Gastroesophageal sphincter (tissue), 4 donors: ENCODE data around the gene NDUFS1. TPM values are rescaled to one million over a fixed set of nuclear protein-coding genes. Genes with fewer than 3 reads are reported as not detected.

Experiments
- ATAC-seq: fragments of 150-250 bp; one replicate; pipeline ENCODE4 v1.9.1; 2016; ENCODE audit warnings: mild to moderate bottlenecking, moderate library complexity
- H3K27ac ChIP-seq, 4 donors: fragments of 200-600 bp; sonication (generic) in 3 of 4; 1 replicate in 3 of 4; 2 replicates in 1 of 4; pipeline ENCODE4 v1.5.1; 2016 to 2019
- H3K27me3 ChIP-seq: fragments of 200-600 bp; sonication (generic); one replicate; pipeline ENCODE4 v1.5.1; 2019
- H3K36me3 ChIP-seq, 2 donors: fragments of 200-600 bp; sonication (generic); one replicate each; pipeline ENCODE4 v1.5.1; 2019; ENCODE audit warnings: control low read depth in 1 of 2
- H3K4me1 ChIP-seq, 3 donors: fragments of 200-600 bp; sonication (generic); 1 replicate in 2 of 3; 2 replicates in 1 of 3; pipeline ENCODE4 v1.5.1; 2016 to 2019; ENCODE audit warnings: control low read depth in 2 of 3
- H3K4me3 ChIP-seq, 2 donors: fragments of 200-600 bp; sonication (generic); one replicate each; pipeline ENCODE4 v1.5.1; 2019; ENCODE audit warnings: mild to moderate bottlenecking in 1 of 2, moderate library complexity in 1 of 2
- H3K9me3 ChIP-seq, 3 donors: fragments of 200-600 bp; sonication (generic); one replicate each; pipeline ENCODE4 v1.5.1; 2017 to 2019; ENCODE audit warnings: control low read depth in 2 of 3
- CTCF ChIP-seq, 4 experiments: fragments of 200-600 bp in 2 of 4; fragments of 450-650 bp in 2 of 4; sonication (generic) in 1 of 4; IDR thresholded peaks; one replicate each; pipeline ENCODE4 v1.5.1; 2017 to 2019; ENCODE audit warnings: antibody characterized with exemption in 4 of 4, mild to moderate bottlenecking in 2 of 4, moderate library complexity in 2 of 4
- EP300 ChIP-seq: sonication (generic); formaldehyde crosslinking; IDR thresholded peaks from one replicate; pipeline ENCODE4 v1.6.1; 2017; ENCODE audit warnings: antibody characterized with exemption, mild to moderate bottlenecking
- POLR2A ChIP-seq, 2 donors: fragments of 450-650 bp; IDR thresholded peaks; one replicate each; pipeline ENCODE4 v1.6.1; 2017; ENCODE audit warnings: antibody characterized with exemption in 2 of 2, mild to moderate bottlenecking in 2 of 2, moderate library complexity in 1 of 2
- POLR2AphosphoS5 ChIP-seq: sonication (generic); formaldehyde crosslinking; IDR thresholded peaks from one replicate; pipeline ENCODE4 v1.6.1; 2017; ENCODE audit warnings: antibody characterized with exemption
- WGBS, 2 donors: methylation state at CpG; one replicate each; pipeline ENCODE4 v1.1.5; 2018; ENCODE audit warnings: low coverage in 1 of 2; 5-methylcytosine and 5-hydroxymethylcytosine counted together
- total RNA-seq, 4 donors: library from RNA; depleted of rRNA; stranded (reverse); fragments of >200 nt; gene quantifications; one replicate each; pipeline ENCODE4 v1.1.0, GENCODE V29; 2016

Gene NDUFS1
- total RNA-seq, 4 donors from 2014 or later, result 101 to 165 (median 123) TPM

GRCh38 chr2:206150168-206150567 is 9.1 kb downstream of the NDUFS1 start:
- TF ChIP-seq EP300, result no peak
- no peak for TF ChIP-seq POLR2AphosphoS5
- no peak for TF ChIP-seq POLR2A (IDR thresholded peaks at IDR 0.05)
- TF ChIP-seq CTCF (IDR thresholded peaks at IDR 0.05), result no peak
- ATAC-seq, result no peak
- no peaks in the 10 kb centered on the region for H3K9me3 ChIP-seq
- 100% methylated on average over 1 of the region's 1 CpG; no CpG with 5 or more reads in 1 of the 2 donors for WGBS, 2 donors
- H3K27ac ChIP-seq, result no peak overlapping the region
- H3K36me3 ChIP-seq, result peaks cover 8 to 77% of the 10 kb centered on the region in 2 donors
- no peaks in the 10 kb centered on the region for H3K27me3 ChIP-seq
- peaks cover 0 to 19% (median 5%) of the 10 kb centered on the region in 3 donors for H3K4me1 ChIP-seq
- no peak overlapping the region for H3K4me3 ChIP-seq

GRCh38 chr2:206149330-206149729 is 9.9 kb downstream of the NDUFS1 start:
- H3K4me3 ChIP-seq, result no peak overlapping the region
- no peaks in the 10 kb centered on the region for H3K27me3 ChIP-seq
- no peaks in the 10 kb centered on the region for H3K9me3 ChIP-seq
- peaks cover 0 to 11% (median 3%) of the 10 kb centered on the region in 3 donors for H3K4me1 ChIP-seq
- H3K36me3 ChIP-seq, result peaks cover 8 to 85% of the 10 kb centered on the region in 2 donors
- ATAC-seq, result no peak
- TF ChIP-seq CTCF (IDR thresholded peaks at IDR 0.05), result no peak
- TF ChIP-seq POLR2AphosphoS5, result no peak
- TF ChIP-seq POLR2A (IDR thresholded peaks at IDR 0.05), result no peak
- no peak for TF ChIP-seq EP300
- H3K27ac ChIP-seq, result no peak overlapping the region
- WGBS, 2 donors, result 95 to 100% methylated on average over 1 of the region's 1 CpG

- 78 to 80% methylated on average over 2 to 3 of the region's 5 CpGs for WGBS, 2 donors
- no peak overlapping the region for H3K4me3 ChIP-seq
- no peaks in the 10 kb centered on the region for H3K4me1 ChIP-seq
- H3K27ac ChIP-seq, result no peak overlapping the region
- ATAC-seq, result no peak
- TF ChIP-seq POLR2A (IDR thresholded peaks at IDR 0.05) (no peak), CTCF (IDR thresholded peaks at IDR 0.05) (no peak), POLR2AphosphoS5 (no peak), EP300 (no peak)
- H3K27me3 ChIP-seq, result no peaks in the 10 kb centered on the region
- H3K9me3 ChIP-seq, result no peaks in the 10 kb centered on the region
- H3K36me3 ChIP-seq, result peaks cover 19 to 100% of the 10 kb centered on the region in 2 donors
Observed at GRCh38 chr2:206145665-206146064, 13.6 kb downstream of the NDUFS1 start.

- Histone ChIP-seq H3K4me1 (no peaks in the 10 kb centered on the region), H3K4me3 (no peak overlapping the region), H3K9me3 (no peaks in the 10 kb centered on the region), H3K27ac (no peak overlapping the region), H3K27me3 (no peaks in the 10 kb centered on the region), H3K36me3 (peaks cover 19 to 100% of the 10 kb centered on the region in 2 donors)
- ATAC-seq, result no peak
- WGBS, 2 donors, result 91 to 94% methylated on average over 2 of the region's 2 CpGs
- no peak for TF ChIP-seq CTCF (IDR thresholded peaks at IDR 0.05)
- TF ChIP-seq EP300, result no peak
- no peak for TF ChIP-seq POLR2A (IDR thresholded peaks at IDR 0.05)
- TF ChIP-seq POLR2AphosphoS5, result no peak
Observed at GRCh38 chr2:206144383-206144782, 14.9 kb downstream of the NDUFS1 start.

- H3K27me3 ChIP-seq, result no peaks in the 10 kb centered on the region
- no peak overlapping the region for H3K4me3 ChIP-seq
- H3K4me1 ChIP-seq, result no peaks in the 10 kb centered on the region
- TF ChIP-seq EP300 (no peak), CTCF (IDR thresholded peaks at IDR 0.05) (no peak), POLR2AphosphoS5 (no peak), POLR2A (IDR thresholded peaks at IDR 0.05) (no peak)
- H3K27ac ChIP-seq, result no peak overlapping the region
- ATAC-seq, result no peak
- WGBS, 2 donors, result 89% methylated on average over 4 of the region's 4 CpGs; no CpG with 5 or more reads in 1 of the 2 donors
- H3K9me3 ChIP-seq, result no peaks in the 10 kb centered on the region
- peaks cover 16 to 100% of the 10 kb centered on the region in 2 donors for H3K36me3 ChIP-seq
Observed at GRCh38 chr2:206143451-206143850, 15.8 kb downstream of the NDUFS1 start.
